GM12878 (cell line): Measurements from ENCODE around the gene KRTAP10-3.

Experiments
- ATF2 ChIP-seq: IDR thresholded peaks from 2 replicates; pipeline ENCODE4 v1.6.1; 2012; ENCODE audit warnings: low read length, inconsistent platforms
- ATF3 ChIP-seq: IDR thresholded peaks from 2 replicates; pipeline ENCODE4 v1.6.1; 2011; ENCODE audit warnings: low read depth, mild to moderate bottlenecking, low read length, moderate library complexity, borderline replicate concordance; ENCODE audit errors: extremely low read depth
- BACH1 ChIP-seq: fragments of 450-650 bp; IDR thresholded peaks from 2 replicates; pipeline ENCODE4 v1.6.1; 2017; ENCODE audit warnings: mild to moderate bottlenecking, borderline replicate concordance
- BHLHE40 ChIP-seq, 2 experiments: fragments of 450-650 bp in 1 of 2; IDR thresholded peaks; 2 replicates each; pipeline ENCODE4 v1.6.1; 2011 to 2017; ENCODE audit warnings: low read depth in 2 of 2, borderline replicate concordance in 1 of 2, improper control_type of control experiment in 1 of 2, low read length in 1 of 2, mild to moderate bottlenecking in 1 of 2
- CBFB ChIP-seq: IDR thresholded peaks from 2 replicates; pipeline ENCODE4 v1.6.1; 2016; ENCODE audit warnings: antibody characterized with exemption, low read depth
- CTCF ChIP-seq, 3 experiments: IDR thresholded peaks in 2 of 3; conservative IDR thresholded peaks in 1 of 3; 2 replicates each; pipeline ENCODE4 v1.5.1; 2011; ENCODE audit warnings: low read depth in 3 of 3, low read length in 3 of 3, mild to moderate bottlenecking in 3 of 3, control low read depth in 2 of 3, moderate library complexity in 2 of 3, inconsistent platforms in 1 of 3, mixed read lengths in 1 of 3; ENCODE audit not compliant: control insufficient read depth in 2 of 3, insufficient read depth in 1 of 3; ENCODE audit errors: extremely low read depth in 1 of 3
- EP300 ChIP-seq, 2 experiments: fragments of 150-350 bp in 1 of 2; IDR thresholded peaks; 2 replicates each; pipeline ENCODE4 v1.6.1; 2011 to 2012; ENCODE audit warnings: low read depth in 2 of 2, low read length in 2 of 2, borderline replicate concordance in 1 of 2, improper control_type of control experiment in 1 of 2, inconsistent platforms in 1 of 2; ENCODE audit not compliant: control insufficient read depth in 1 of 2
- ETV6 ChIP-seq, 2 experiments: fragments of 450-650 bp in 1 of 2; IDR thresholded peaks in 1 of 2; conservative IDR thresholded peaks in 1 of 2; 2 replicates each; pipeline ENCODE4 v1.6.1; 2014; ENCODE audit warnings: antibody characterized with exemption in 1 of 2, borderline replicate concordance in 1 of 2, low read depth in 1 of 2, mild to moderate bottlenecking in 1 of 2, moderate library complexity in 1 of 2
- JUNB ChIP-seq: IDR thresholded peaks from 2 replicates; pipeline ENCODE4 v1.6.1; 2016; ENCODE audit warnings: antibody characterized with exemption, mild to moderate bottlenecking
- KDM1A ChIP-seq: fragments of 200-600 bp; sonication (generic); IDR thresholded peaks from 2 replicates; pipeline ENCODE4 v1.6.1; 2016; ENCODE audit warnings: borderline replicate concordance
- MXI1 ChIP-seq: fragments of 150-350 bp; IDR thresholded peaks from 2 replicates; pipeline ENCODE4 v1.6.1; 2011; ENCODE audit warnings: low read depth, mild to moderate bottlenecking, inconsistent platforms, low read length, improper control_type of control experiment
- NFIC ChIP-seq: IDR thresholded peaks from 2 replicates; pipeline ENCODE4 v1.6.1; 2012; ENCODE audit warnings: low read depth, mild to moderate bottlenecking, inconsistent platforms, low read length, moderate library complexity
- RFX5 ChIP-seq: IDR thresholded peaks from 2 replicates; pipeline ENCODE4 v1.6.1; 2011; ENCODE audit warnings: low read depth, low read length, improper control_type of control experiment
- ZZZ3 ChIP-seq: IDR thresholded peaks from 2 replicates; pipeline ENCODE4 v1.6.1; 2011; ENCODE audit warnings: low read depth; ENCODE audit not compliant: control insufficient read depth, insufficient read length

- TF ChIP-seq RFX5 = no peak
- no peak for TF ChIP-seq ATF2
- TF ChIP-seq NFIC = no peak
- TF ChIP-seq ETV6 (conservative IDR thresholded peaks at IDR 0.05 in 1 of 2, IDR thresholded peaks at IDR 0.05 in 1 of 2; ENCODE audit: borderline replicate concordance in 1 of 2, low read depth in 1 of 2) = no peak
- TF ChIP-seq KDM1A = no peak
- TF ChIP-seq MXI1 = no peak
- TF ChIP-seq ZZZ3 = no peak
- no peak for TF ChIP-seq BACH1
- TF ChIP-seq CBFB = no peak
- no peak for TF ChIP-seq JUNB
- TF ChIP-seq EP300 (IDR thresholded peaks at IDR 0.05; ENCODE audit: borderline replicate concordance in 1 of 2, control insufficient read depth in 1 of 2, low read depth in 2 of 2, low read length in 2 of 2) = no peak
- TF ChIP-seq BHLHE40 (IDR thresholded peaks at IDR 0.05; ENCODE audit: borderline replicate concordance in 1 of 2, low read depth in 2 of 2, low read length in 1 of 2) = no peak
- no peak for TF ChIP-seq ATF3
- no peak for TF ChIP-seq CTCF (IDR thresholded peaks at IDR 0.05 in 2 of 3, conservative IDR thresholded peaks at IDR 0.05 in 1 of 3; ENCODE audit: control insufficient read depth in 2 of 3, extremely low read depth in 1 of 3, insufficient read depth in 1 of 3, low read depth in 3 of 3, low read length in 3 of 3)
Observed at GRCh38 chr21:44530903-44531605, 27.5 kb downstream of the KRTAP10-3 start.
